Fibroblast of lung (primary cell): ENCODE data around the gene FNDC3B.

Experiments
- EZH2 ChIP-seq: IDR thresholded peaks from 2 replicates; pipeline ENCODE4 v1.5.1; 2012; ENCODE audit warnings: low read length, control low read depth, mild to moderate bottlenecking; ENCODE audit errors: missing control alignments
- TF ChIP-seq, protein P1 (sequence below), 2 donors: IDR thresholded peaks in 1 of 2; conservative IDR thresholded peaks in 1 of 2; 1 replicate in 1 of 2; 2 replicates in 1 of 2; pipeline ENCODE4 v1.5.1; 2011 to 2012; ENCODE audit warnings: low read length in 2 of 2, control low read depth in 1 of 2, inconsistent platforms in 1 of 2, low read depth in 1 of 2, mild to moderate bottlenecking in 1 of 2

DNA sequence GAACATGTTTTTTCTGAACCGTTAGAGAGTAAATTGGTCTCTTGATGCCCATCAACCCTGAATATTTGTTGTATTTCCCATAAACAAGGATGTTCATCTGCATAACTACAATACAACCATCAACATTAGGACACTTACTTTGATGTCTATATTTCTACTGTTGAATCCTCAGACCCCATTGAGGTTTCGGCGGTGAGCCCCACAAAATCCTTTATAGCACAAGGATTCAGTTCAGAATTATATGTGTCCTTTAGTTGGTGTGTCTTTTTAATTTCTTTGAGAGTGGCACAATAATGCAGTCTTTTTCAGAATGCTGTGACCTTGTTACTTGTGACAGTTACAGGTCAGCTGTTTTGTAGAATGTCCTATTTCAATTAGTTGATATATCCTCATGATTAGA, 158.0 kb downstream of the FNDC3B start:
- no peak for TF ChIP-seq EZH2
- TF ChIP-seq, protein P1, sequence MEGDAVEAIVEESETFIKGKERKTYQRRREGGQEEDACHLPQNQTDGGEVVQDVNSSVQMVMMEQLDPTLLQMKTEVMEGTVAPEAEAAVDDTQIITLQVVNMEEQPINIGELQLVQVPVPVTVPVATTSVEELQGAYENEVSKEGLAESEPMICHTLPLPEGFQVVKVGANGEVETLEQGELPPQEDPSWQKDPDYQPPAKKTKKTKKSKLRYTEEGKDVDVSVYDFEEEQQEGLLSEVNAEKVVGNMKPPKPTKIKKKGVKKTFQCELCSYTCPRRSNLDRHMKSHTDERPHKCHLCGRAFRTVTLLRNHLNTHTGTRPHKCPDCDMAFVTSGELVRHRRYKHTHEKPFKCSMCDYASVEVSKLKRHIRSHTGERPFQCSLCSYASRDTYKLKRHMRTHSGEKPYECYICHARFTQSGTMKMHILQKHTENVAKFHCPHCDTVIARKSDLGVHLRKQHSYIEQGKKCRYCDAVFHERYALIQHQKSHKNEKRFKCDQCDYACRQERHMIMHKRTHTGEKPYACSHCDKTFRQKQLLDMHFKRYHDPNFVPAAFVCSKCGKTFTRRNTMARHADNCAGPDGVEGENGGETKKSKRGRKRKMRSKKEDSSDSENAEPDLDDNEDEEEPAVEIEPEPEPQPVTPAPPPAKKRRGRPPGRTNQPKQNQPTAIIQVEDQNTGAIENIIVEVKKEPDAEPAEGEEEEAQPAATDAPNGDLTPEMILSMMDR (conservative IDR thresholded peaks at IDR 0.05 in 1 of 2, IDR thresholded peaks at IDR 0.05 in 1 of 2; ENCODE audit: low read depth in 1 of 2, low read length in 2 of 2), result no peak
